SK-N-SH (cell line): Measurements from ENCODE around the gene RAPGEF2.

Source experiments
- CTCF ChIP-seq: fragments of 200-600 bp; sonication (generic); IDR thresholded peaks from 2 replicates; pipeline ENCODE4 v1.6.1; 2017; ENCODE audit warnings: antibody characterized with exemption, mild to moderate bottlenecking, moderate library complexity
- REST ChIP-seq: IDR thresholded peaks from 2 replicates; pipeline ENCODE4 v1.6.1; 2012; ENCODE audit warnings: mild to moderate bottlenecking, low read depth, low read length, moderate library complexity

- TF ChIP-seq CTCF (no peak), REST (no peak)
Observed at GRCh38 chr4:159369256-159369655, 266.4 kb downstream of the RAPGEF2 start.
